Measurements from ENCODE around the gene OTC. TPM values are rescaled to one million over a fixed set of nuclear protein-coding genes. Genes with fewer than 3 reads are reported as not detected.

Gene OTC
- total RNA-seq, 6 donors from 2014 or later: 0.69 to 2.5 (median 0.76) TPM; not detected in 3

- ATAC-seq (ENCODE audit: low FRiP score in 2 of 2): no peak
- H3K4me3 ChIP-seq: no peak overlapping the region
- H3K27ac ChIP-seq: no peak overlapping the region
- H3K27me3 ChIP-seq: no peaks in the 10 kb centered on the region
- H3K4me1 ChIP-seq: no peaks in the 10 kb centered on the region
- 84 to 100% methylated on average over 1 to 2 of the region's 2 CpGs for WGBS, 2 donors
- DNase-seq: no peak
- H3K9me3 ChIP-seq: no peaks in the 10 kb centered on the region
- TF ChIP-seq EP300 (IDR thresholded peaks at IDR 0.05) (no peak), POLR2AphosphoS5 (IDR thresholded peaks at IDR 0.05) (no peak), POLR2A (IDR thresholded peaks at IDR 0.05) (no peak), CTCF (IDR thresholded peaks at IDR 0.05) (no peak)
- no peaks in the 10 kb centered on the region for H3K36me3 ChIP-seq
These were observed 84.7 kb downstream of the OTC start for GRCh38 chrX:38437093-38437492.

- no peak overlapping the region for H3K27ac ChIP-seq
- ATAC-seq (ENCODE audit: low FRiP score in 2 of 2) (no peak), DNase-seq (no peak)
- WGBS, 2 donors: 58 to 89% methylated on average over 2 to 5 of the region's 5 CpGs
- H3K4me3 ChIP-seq: no peak overlapping the region
- no peak for TF ChIP-seq POLR2AphosphoS5 (IDR thresholded peaks at IDR 0.05)
- TF ChIP-seq EP300 (IDR thresholded peaks at IDR 0.05): no peak
- TF ChIP-seq POLR2A (IDR thresholded peaks at IDR 0.05): no peak
- TF ChIP-seq CTCF (IDR thresholded peaks at IDR 0.05): no peak
- H3K27me3 ChIP-seq: no peaks in the 10 kb centered on the region
- no peaks in the 10 kb centered on the region for H3K4me1 ChIP-seq
- H3K36me3 ChIP-seq: no peaks in the 10 kb centered on the region
- H3K9me3 ChIP-seq: no peaks in the 10 kb centered on the region
These were observed 85.9 kb downstream of the OTC start for GRCh38 chrX:38438321-38438720.

- Histone ChIP-seq H3K27me3 (no peaks in the 10 kb centered on the region), H3K27ac (no peak overlapping the region), H3K36me3 (no peaks in the 10 kb centered on the region), H3K9me3 (peaks cover 0 to 4% (median 0%) of the 10 kb centered on the region in 4 donors), H3K4me1 (no peaks in the 10 kb centered on the region), H3K4me3 (no peak overlapping the region)
- TF ChIP-seq CTCF (IDR thresholded peaks at IDR 0.05) (no peak), EP300 (IDR thresholded peaks at IDR 0.05) (no peak), POLR2A (IDR thresholded peaks at IDR 0.05) (no peak), POLR2AphosphoS5 (IDR thresholded peaks at IDR 0.05) (no peak)
- ATAC-seq (ENCODE audit: low FRiP score in 2 of 2) (no peak), DNase-seq (no peak)
These were observed 100.2 kb downstream of the OTC start for GRCh38 chrX:38452603-38453002.

- Histone ChIP-seq H3K4me3 (no peak overlapping the region), H3K4me1 (no peaks in the 10 kb centered on the region), H3K27ac (no peak overlapping the region), H3K36me3 (no peaks in the 10 kb centered on the region), H3K9me3 (peaks cover 0 to 8% (median 0%) of the 10 kb centered on the region in 4 donors), H3K27me3 (no peaks in the 10 kb centered on the region)
- WGBS, 2 donors: 52 to 67% methylated on average over 1 of the region's 1 CpG
- ATAC-seq (ENCODE audit: low FRiP score in 2 of 2) (no peak), DNase-seq (no peak)
- no peak for TF ChIP-seq POLR2A (IDR thresholded peaks at IDR 0.05)
- no peak for TF ChIP-seq CTCF (IDR thresholded peaks at IDR 0.05)
- TF ChIP-seq POLR2AphosphoS5 (IDR thresholded peaks at IDR 0.05): no peak
- no peak for TF ChIP-seq EP300 (IDR thresholded peaks at IDR 0.05)
These were observed 105.7 kb downstream of the OTC start for GRCh38 chrX:38458071-38458470.

- H3K4me3 ChIP-seq: no peak overlapping the region
- no peak overlapping the region for H3K27ac ChIP-seq
- H3K9me3 ChIP-seq: peaks cover 0 to 8% (median 0%) of the 10 kb centered on the region in 4 donors
- ATAC-seq (ENCODE audit: low FRiP score in 2 of 2) (no peak), DNase-seq (no peak)
- H3K4me1 ChIP-seq: no peaks in the 10 kb centered on the region
- no peaks in the 10 kb centered on the region for H3K36me3 ChIP-seq
- H3K27me3 ChIP-seq: no peaks in the 10 kb centered on the region
- TF ChIP-seq POLR2A (IDR thresholded peaks at IDR 0.05): no peak
- TF ChIP-seq POLR2AphosphoS5 (IDR thresholded peaks at IDR 0.05): no peak
- no peak for TF ChIP-seq EP300 (IDR thresholded peaks at IDR 0.05)
- no peak for TF ChIP-seq CTCF (IDR thresholded peaks at IDR 0.05)
These were observed 109.9 kb downstream of the OTC start for GRCh38 chrX:38462257-38462656.
